GM21515 (cell line): Measurements from ENCODE around the gene EHHADH.

Source experiments
- ATAC-seq: cut with Tn5 transposase; IDR thresholded peaks from one replicate; pipeline ENCODE4 v1.9.1; 2021; ENCODE audit not compliant: unreplicated experiment

The EHHADH gene

DNA sequence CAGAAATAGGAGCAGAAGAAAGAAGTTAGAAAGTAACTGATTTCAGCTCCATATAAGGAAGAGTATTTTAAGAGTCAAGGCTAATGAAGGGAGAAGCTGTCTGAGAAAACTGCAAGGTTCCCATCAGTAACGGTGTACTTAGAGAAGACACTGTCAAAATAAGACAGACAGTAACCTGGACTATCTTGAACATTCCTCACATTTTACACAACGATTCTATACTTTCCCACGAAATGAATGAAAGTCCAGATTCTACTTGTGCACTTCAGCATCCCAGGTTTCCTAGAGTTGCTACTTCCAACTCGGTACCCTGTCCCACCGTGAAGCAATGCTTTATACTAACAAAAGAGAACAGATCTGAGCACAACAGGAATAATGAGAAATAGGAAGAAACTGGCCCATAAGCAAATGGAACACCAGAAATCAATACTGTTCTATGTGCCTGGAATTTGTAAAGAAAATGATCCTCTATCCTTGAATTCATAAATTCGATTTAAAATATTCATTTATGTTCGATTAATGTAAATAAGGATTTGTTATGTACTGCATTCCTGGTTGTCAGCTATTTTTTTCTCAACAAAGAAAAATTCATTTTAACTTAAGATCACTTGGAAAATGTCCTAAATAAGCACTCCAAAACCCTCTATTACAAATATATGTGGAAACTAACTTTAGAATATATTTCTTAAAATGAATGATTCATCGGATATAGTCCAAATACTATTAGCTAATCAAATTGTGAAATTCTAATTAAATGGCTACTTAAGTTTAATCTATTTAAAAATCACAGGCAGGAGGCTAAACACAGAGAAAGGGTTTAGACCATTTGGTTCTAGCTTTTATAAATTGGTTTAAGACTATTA, 102.5 kb downstream of the EHHADH start:
- ATAC-seq, result no peak

DNA sequence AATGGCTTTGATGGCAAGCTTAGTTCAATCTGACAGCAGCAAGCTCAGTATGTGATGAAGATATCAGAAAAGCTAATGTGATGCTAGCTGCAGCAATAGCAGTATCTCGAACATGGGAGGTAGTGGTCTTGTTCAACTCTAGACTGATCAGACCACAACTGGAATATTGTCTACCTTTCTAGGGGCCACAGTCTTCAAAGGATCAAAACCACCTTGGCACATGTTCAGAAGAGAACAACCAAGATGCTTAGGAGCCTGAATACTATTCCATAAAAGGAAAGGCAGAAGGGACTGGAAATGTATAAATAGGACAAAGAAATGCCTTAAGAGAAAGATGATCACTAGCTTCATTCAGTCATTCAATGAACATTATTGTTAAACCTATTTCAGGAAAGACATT, 103.3 kb downstream of the EHHADH start:
- no peak for ATAC-seq

DNA sequence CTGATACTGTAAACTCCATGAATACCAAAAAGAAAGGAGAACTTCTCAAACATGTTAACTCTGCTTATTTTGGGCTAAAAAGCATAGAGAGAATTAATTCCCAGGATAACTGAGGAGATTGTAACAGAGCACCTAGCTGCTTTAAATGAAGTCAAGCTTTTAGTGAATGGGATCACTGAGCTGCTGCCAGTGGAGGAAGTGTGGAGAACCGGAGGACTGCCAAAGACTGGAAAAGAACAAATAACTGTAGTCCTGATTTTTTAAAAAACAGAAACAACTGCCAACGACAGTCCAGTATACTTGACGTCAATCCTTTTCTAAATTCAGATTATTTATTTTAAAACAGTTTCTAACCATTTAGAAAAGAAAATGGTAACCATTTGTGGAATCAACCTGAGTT, 104.3 kb downstream of the EHHADH start:
- ATAC-seq, result no peak

DNA sequence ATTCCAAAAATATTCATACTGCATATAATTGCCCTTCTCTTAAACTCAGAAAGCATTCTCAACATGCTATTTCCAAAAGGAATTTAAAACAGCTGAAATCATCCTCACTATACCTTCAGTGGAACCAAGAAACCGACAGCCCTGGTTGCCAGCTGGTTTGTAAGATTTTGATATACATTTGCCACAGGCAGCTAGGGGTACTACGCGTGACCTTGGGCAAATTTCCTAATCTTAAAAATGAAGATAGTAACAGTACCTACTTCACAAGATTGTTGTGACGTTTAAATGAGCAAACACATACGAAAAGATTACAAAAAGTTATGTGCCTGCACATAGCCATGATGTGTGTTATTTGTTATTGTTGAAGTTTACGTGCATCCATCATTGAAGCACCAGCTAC, 108.3 kb downstream of the EHHADH start:
- ATAC-seq, result no peak

DNA sequence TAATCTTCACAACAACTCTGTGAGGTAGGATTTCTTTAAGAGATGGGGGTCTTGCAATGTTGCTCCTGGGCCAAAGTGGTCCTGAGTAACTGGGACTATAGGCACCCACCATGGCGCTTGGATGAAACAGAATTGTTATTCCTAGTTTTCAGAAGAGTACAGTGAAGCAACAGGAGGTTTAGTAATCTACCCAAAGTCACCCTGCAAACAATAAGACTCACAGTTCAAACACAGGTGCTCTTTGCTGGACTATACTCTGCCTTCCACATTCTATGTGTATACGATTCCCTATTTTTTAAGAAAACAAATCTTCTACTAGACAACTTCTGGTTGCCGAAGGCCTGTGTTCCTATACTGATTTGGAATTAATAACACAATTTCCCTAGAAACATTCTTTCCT, 109.1 kb downstream of the EHHADH start:
- no peak for ATAC-seq
